HEK293 (cell line): ENCODE data around the gene ZNF22.

Experiments
- TCF7L2 ChIP-seq: IDR thresholded peaks from 2 replicates; pipeline ENCODE4 v1.6.1; 2011; ENCODE audit warnings: low read depth, mild to moderate bottlenecking, inconsistent platforms, low read length, moderate library complexity, borderline replicate concordance
- ZFP37 ChIP-seq: fragments of 450-650 bp; formaldehyde crosslinking; IDR thresholded peaks from 2 replicates; pipeline ENCODE4 v1.5.1; 2016; ENCODE audit warnings: missing biosample characterization, missing genetic modification characterization
- ZNF202 ChIP-seq: fragments of 450-650 bp; formaldehyde crosslinking; IDR thresholded peaks from 2 replicates; pipeline ENCODE4 v1.5.1; 2016; ENCODE audit warnings: missing biosample characterization, missing genetic modification characterization, borderline replicate concordance
- ZNF624 ChIP-seq: fragments of 450-650 bp; formaldehyde crosslinking; IDR thresholded peaks from 2 replicates; pipeline ENCODE4 v1.5.1; 2017; ENCODE audit warnings: missing biosample characterization, missing genetic modification characterization
- TF ChIP-seq, protein P1 (sequence below): fragments of 450-650 bp; formaldehyde crosslinking; IDR thresholded peaks from 2 replicates; pipeline ENCODE4 v1.5.1; 2016; ENCODE audit warnings: missing biosample characterization, missing genetic modification characterization
- TF ChIP-seq, protein P2 (sequence below): sonication (generic); formaldehyde crosslinking; IDR thresholded peaks from 2 replicates; pipeline ENCODE4 v1.8.1; 2022; ENCODE audit warnings: mild to moderate bottlenecking, moderate library complexity, missing genetic modification reagents

DNA sequence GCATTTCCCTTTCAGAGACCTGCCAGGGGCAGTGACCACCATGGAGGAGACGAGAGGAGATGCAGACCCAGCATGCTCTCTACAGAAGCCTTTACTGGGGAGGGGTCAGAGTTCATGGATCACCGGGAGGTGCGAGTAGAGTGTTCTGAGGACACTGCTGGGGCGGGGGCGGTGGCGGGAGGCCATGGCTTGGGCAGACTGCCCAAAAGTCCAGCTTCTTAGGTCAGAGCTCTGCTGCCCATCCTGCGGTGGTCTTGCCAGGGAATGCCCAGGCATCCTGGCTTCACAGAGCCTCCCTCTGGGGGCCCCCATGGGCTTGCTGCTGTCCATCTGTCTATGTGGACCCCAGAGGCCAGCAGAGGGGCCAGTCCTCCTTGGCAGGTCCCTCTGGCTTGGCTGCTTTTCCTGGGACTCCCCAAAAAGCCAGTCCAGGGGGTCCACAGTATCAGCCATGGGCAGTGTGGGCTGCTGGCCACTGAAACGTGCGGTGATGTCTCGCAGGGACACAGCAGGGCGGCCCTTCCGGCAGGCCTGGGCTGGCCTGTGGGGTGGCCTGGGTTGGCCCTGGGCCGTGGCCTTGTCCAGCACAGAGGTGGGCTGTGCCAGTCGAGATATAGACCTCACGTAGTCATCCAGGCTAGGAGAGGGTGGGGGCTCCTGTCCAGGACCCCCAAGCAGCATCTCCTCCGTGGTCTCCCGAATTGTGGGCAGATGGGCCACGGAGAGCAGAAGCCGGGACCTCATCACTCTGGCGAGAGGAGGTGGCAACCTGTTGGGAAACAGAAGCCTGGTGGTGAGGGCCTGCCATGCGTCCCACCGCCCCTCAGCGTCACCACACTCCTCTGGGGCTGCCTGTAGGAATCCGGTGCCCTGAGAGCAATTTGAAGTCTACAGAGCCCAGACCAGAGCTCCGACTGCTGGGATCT lies 23.2 kb upstream of the ZNF22 start:
- TF ChIP-seq, protein P1, sequence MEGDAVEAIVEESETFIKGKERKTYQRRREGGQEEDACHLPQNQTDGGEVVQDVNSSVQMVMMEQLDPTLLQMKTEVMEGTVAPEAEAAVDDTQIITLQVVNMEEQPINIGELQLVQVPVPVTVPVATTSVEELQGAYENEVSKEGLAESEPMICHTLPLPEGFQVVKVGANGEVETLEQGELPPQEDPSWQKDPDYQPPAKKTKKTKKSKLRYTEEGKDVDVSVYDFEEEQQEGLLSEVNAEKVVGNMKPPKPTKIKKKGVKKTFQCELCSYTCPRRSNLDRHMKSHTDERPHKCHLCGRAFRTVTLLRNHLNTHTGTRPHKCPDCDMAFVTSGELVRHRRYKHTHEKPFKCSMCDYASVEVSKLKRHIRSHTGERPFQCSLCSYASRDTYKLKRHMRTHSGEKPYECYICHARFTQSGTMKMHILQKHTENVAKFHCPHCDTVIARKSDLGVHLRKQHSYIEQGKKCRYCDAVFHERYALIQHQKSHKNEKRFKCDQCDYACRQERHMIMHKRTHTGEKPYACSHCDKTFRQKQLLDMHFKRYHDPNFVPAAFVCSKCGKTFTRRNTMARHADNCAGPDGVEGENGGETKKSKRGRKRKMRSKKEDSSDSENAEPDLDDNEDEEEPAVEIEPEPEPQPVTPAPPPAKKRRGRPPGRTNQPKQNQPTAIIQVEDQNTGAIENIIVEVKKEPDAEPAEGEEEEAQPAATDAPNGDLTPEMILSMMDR (tag by site-specific recombination), result no peak
- no peak for TF ChIP-seq TCF7L2
- no peak for TF ChIP-seq ZFP37 (tag by site-specific recombination)
- TF ChIP-seq, protein P2, sequence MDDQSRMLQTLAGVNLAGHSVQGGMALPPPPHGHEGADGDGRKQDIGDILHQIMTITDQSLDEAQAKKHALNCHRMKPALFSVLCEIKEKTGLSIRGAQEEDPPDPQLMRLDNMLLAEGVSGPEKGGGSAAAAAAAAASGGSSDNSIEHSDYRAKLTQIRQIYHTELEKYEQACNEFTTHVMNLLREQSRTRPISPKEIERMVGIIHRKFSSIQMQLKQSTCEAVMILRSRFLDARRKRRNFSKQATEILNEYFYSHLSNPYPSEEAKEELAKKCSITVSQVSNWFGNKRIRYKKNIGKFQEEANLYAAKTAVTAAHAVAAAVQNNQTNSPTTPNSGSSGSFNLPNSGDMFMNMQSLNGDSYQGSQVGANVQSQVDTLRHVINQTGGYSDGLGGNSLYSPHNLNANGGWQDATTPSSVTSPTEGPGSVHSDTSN (CRISPR knock-in tag), result no peak
- TF ChIP-seq ZNF624 (tag by site-specific recombination), result no peak
- no peak for TF ChIP-seq ZNF202 (tag by site-specific recombination)
